HEK293 (cell line): Measurements from ENCODE around the gene CEACAM19.

Source experiments
- CTCF ChIP-seq: fragments of 450-650 bp; formaldehyde crosslinking; IDR thresholded peaks from 2 replicates; pipeline ENCODE4 v1.5.1; 2016; ENCODE audit warnings: missing biosample characterization, missing genetic modification characterization
- PATZ1 ChIP-seq: fragments of 450-650 bp; formaldehyde crosslinking; IDR thresholded peaks from 2 replicates; pipeline ENCODE4 v1.5.1; 2016; ENCODE audit warnings: missing biosample characterization, missing genetic modification characterization
- ZIC2 ChIP-seq: fragments of 450-650 bp; formaldehyde crosslinking; IDR thresholded peaks from 2 replicates; pipeline ENCODE4 v1.5.1; 2016; ENCODE audit warnings: missing biosample characterization, missing genetic modification characterization
- ZNF785 ChIP-seq: fragments of 450-650 bp; formaldehyde crosslinking; IDR thresholded peaks from 2 replicates; pipeline ENCODE4 v1.5.1; 2016; ENCODE audit warnings: missing biosample characterization, missing genetic modification characterization
- TF ChIP-seq, protein P1 (sequence below): fragments of 450-650 bp; formaldehyde crosslinking; IDR thresholded peaks from 2 replicates; pipeline ENCODE4 v1.5.1; 2016; ENCODE audit warnings: missing biosample characterization, missing genetic modification characterization
- TF ChIP-seq, protein P2 (sequence below): fragments of 450-650 bp; formaldehyde crosslinking; IDR thresholded peaks from 2 replicates; pipeline ENCODE4 v1.5.1; 2016; ENCODE audit warnings: missing biosample characterization, missing genetic modification characterization

DNA sequence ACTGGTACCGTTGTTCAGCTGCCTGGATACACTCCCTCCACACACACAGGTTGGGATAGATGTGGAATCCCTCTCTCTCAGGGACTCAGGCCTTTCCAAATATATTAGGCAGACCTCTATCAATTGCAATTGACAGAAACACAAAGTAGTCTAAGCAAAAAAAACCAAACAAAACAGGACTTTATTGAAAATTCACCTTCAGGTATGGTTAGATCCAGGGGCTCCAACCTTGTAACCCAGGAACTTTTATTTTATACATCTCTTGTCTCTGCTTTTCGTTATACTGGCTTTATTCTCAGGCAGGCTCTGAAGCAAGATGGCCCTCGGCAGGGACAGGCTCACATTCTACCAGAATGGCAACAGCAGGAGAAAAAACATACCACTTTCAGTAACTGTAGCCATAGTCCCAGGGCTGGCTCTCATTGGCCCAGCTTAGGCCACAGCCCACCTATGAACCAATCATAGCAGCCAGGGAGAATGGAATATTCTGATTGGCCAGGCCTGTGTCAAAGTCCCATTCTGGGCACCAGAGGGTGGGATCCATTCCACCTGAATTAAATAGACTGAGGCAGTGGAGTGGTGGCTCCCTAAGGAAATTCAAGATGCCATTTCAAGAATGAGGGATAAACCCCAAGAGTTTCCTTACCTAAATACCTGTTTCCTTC, 13.1 kb upstream of the CEACAM19 start:
- TF ChIP-seq ZNF785 (tag by site-specific recombination) (no peak), CTCF (no peak), PATZ1 (no peak), ZIC2 (tag by site-specific recombination) (no peak)
- TF ChIP-seq, protein P1, sequence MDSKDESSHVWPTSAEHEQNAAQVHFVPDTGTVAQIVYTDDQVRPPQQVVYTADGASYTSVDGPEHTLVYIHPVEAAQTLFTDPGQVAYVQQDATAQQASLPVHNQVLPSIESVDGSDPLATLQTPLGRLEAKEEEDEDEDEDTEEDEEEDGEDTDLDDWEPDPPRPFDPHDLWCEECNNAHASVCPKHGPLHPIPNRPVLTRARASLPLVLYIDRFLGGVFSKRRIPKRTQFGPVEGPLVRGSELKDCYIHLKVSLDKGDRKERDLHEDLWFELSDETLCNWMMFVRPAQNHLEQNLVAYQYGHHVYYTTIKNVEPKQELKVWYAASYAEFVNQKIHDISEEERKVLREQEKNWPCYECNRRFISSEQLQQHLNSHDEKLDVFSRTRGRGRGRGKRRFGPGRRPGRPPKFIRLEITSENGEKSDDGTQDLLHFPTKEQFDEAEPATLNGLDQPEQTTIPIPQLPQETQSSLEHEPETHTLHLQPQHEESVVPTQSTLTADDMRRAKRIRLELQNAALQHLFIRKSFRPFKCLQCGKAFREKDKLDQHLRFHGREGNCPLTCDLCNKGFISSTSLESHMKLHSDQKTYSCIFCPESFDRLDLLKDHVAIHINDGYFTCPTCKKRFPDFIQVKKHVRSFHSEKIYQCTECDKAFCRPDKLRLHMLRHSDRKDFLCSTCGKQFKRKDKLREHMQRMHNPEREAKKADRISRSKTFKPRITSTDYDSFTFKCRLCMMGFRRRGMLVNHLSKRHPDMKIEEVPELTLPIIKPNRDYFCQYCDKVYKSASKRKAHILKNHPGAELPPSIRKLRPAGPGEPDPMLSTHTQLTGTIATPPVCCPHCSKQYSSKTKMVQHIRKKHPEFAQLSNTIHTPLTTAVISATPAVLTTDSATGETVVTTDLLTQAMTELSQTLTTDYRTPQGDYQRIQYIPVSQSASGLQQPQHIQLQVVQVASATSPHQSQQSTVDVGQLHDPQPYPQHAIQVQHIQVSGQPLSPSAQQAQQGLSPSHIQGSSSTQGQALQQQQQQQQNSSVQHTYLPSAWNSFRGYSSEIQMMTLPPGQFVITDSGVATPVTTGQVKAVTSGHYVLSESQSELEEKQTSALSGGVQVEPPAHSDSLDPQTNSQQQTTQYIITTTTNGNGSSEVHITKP (tag by site-specific recombination) = no peak
- TF ChIP-seq, protein P2, sequence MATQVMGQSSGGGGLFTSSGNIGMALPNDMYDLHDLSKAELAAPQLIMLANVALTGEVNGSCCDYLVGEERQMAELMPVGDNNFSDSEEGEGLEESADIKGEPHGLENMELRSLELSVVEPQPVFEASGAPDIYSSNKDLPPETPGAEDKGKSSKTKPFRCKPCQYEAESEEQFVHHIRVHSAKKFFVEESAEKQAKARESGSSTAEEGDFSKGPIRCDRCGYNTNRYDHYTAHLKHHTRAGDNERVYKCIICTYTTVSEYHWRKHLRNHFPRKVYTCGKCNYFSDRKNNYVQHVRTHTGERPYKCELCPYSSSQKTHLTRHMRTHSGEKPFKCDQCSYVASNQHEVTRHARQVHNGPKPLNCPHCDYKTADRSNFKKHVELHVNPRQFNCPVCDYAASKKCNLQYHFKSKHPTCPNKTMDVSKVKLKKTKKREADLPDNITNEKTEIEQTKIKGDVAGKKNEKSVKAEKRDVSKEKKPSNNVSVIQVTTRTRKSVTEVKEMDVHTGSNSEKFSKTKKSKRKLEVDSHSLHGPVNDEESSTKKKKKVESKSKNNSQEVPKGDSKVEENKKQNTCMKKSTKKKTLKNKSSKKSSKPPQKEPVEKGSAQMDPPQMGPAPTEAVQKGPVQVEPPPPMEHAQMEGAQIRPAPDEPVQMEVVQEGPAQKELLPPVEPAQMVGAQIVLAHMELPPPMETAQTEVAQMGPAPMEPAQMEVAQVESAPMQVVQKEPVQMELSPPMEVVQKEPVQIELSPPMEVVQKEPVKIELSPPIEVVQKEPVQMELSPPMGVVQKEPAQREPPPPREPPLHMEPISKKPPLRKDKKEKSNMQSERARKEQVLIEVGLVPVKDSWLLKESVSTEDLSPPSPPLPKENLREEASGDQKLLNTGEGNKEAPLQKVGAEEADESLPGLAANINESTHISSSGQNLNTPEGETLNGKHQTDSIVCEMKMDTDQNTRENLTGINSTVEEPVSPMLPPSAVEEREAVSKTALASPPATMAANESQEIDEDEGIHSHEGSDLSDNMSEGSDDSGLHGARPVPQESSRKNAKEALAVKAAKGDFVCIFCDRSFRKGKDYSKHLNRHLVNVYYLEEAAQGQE (tag by site-specific recombination) = no peak
